Erythroblast (primary cell): Measurements from ENCODE around the gene PSMD5.
A peak's percentile ranks its signal among the peaks of the same experiment; 100 is the strongest.

Source experiments
- DNase-seq, 2 experiments: peaks; one replicate each; lab custom pipeline; 2025; lab: John Stamatoyannopoulos, UW
- GATA1 ChIP-seq: IDR thresholded peaks from 2 replicates; pipeline ENCODE4 v1.6.1; 2011; ENCODE audit warnings: low read depth, mild to moderate bottlenecking, control low read depth, low read length, moderate library complexity
- POLR2A ChIP-seq: IDR thresholded peaks from 2 replicates; pipeline ENCODE4 v1.6.1; 2011; ENCODE audit warnings: mild to moderate bottlenecking, low read length

Gene PSMD5

GRCh38 chr9:120832807-120833206, 9.9 kb downstream of the PSMD5 start:
- TF ChIP-seq POLR2A (no peak), GATA1 (no peak)
- no peak for DNase-seq

DNA sequence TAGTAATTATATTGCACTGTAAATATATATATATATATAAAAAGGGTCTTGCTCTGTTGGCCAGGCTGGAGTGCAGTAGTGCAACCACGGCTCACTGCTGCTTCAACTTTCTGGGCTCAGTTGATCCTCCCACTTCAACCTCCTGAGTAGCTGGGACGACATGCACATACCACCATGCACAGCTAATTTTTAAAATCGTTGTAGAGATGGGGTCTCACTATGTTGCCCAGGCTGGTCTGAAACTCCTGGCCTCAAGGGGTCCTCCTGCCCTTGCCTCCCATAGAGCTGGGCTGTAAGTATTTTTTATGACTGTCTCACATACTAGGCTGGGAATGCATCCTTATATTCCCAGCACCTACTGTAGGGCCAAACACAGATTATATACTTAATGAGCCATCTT, 11.9 kb downstream of the PSMD5 start:
- TF ChIP-seq GATA1 = no peak
- no peak for TF ChIP-seq POLR2A
- no peak for DNase-seq

GRCh38 chr9:120830151-120830550, 12.6 kb downstream of the PSMD5 start:
- TF ChIP-seq GATA1 (no peak), POLR2A (no peak)
- DNase-seq = no peak

GRCh38 chr9:120829650-120830049, 13.1 kb downstream of the PSMD5 start:
- no peak for TF ChIP-seq POLR2A
- TF ChIP-seq GATA1 = no peak

DNA sequence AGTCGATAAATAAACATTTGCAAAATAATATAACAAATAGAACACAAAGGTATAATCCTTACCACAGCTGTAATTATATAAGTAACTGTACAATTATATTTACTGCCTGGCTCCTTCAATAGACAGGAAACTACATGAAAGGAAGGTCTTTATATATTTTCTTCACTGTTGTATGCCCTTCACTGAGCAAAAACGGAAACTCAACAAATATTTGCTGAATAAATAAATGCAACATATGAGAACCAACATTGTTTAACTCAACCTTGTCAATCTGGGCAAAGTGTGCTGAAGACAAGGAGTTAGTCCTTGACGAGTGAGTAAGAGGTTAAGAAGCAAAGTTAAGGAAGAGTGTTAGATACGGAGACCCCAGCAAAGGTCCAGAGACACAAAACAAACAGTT, 22.6 kb downstream of the PSMD5 start:
- no peak for DNase-seq
- TF ChIP-seq POLR2A (no peak), GATA1 (no peak)

More at GRCh38 chr9:120829650-120830049, 13.1 kb downstream of the PSMD5 start:
- DNase-seq = no peak

DNA sequence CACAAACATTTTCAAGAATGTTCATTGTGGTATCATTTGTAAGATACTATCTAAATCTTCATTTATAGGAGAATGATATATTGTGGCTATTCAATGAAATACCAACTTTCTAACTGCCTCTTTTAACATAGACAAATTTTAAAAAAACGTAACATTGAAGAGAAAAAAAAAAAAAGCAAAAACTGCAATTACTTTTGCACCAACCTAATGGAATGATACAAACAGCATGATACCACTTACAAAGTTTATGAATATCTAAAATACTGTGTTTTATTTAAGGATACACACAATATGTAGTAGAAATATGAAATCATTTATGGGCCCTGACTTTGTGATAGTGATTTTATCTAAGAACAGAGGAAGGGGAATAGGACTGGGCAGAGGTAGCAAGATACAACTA, 24.1 kb downstream of the PSMD5 start:
- TF ChIP-seq POLR2A (no peak), GATA1 (no peak)
- DNase-seq = no peak

DNA sequence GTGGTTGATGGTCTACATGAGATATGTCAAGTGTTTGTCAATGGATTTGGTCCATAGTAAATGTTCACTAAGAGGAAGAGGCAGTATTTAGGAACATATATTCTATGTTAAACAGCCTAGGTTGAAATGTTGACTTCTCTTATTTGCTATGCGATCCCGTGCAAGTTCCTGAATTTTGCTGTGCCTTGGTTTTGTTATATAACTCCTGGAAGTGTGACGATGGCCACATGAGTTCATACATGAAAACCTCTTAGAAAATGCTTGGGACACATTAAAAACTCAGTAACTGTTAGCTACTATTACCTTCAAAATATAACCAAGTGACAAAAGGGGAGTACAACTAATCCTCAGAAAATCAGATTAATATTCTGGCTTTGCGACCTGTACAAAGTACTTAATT, 27.6 kb downstream of the PSMD5 start:
- no peak for DNase-seq
- TF ChIP-seq POLR2A (no peak), GATA1 (no peak)

DNA sequence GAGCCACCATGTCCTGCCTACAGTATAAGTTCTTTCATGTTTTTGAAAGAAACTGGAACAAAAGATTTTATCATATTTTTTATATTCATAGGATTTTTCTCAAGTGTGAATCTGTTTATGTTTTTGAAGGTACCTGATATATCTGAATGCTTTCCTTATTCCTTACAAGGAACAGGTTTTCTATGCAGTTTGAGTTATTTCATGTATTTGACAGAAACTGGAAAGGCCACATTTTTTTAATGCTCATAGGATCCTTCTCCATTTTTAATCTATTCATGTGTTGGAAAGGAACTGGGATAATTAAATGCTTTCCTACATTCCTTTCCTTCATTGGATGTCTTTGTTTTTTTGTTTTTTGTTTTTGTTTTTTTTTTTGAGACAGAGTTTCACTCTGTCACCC, 33.8 kb downstream of the PSMD5 start:
- DNase-seq = no peak
- TF ChIP-seq GATA1 (no peak), POLR2A (no peak)

DNA sequence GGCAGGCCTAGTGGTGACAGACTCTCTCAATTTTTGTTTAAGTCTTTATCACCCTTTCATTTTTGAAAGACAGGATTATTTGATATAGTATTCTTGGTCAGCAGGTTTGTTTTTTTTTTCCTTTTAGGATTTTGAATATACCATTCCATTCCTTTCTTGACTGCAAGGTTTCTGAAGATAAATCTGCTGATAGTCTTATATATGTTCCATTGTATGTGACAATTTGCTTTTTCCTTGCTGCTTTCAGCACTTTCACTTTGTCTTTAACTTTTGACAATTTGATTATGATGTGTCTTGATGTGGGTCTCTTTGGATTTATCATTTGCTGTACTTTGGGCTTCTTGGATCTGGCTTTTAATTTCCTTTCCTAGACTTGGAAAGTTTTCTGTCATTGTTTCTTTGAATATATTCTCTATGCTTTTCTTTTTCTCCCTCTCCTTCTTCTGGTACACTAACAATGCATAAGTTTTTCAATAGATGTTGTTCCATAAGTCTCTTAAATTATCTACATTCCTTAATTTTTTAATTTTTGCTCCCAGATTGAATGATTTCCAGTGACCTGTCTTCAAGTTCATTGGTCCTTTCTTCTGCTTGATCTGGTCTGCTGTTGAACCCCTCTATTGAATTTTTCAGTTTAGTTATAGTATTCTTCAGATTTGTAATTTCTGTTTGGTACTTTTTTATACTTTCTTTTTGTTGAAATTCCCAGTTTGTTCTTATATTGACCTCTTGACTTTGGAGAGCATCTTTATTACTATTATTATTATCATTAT, 34.9 kb downstream of the PSMD5 start:
- no peak for TF ChIP-seq POLR2A
- no peak for TF ChIP-seq GATA1
- DNase-seq = no peak

DNA sequence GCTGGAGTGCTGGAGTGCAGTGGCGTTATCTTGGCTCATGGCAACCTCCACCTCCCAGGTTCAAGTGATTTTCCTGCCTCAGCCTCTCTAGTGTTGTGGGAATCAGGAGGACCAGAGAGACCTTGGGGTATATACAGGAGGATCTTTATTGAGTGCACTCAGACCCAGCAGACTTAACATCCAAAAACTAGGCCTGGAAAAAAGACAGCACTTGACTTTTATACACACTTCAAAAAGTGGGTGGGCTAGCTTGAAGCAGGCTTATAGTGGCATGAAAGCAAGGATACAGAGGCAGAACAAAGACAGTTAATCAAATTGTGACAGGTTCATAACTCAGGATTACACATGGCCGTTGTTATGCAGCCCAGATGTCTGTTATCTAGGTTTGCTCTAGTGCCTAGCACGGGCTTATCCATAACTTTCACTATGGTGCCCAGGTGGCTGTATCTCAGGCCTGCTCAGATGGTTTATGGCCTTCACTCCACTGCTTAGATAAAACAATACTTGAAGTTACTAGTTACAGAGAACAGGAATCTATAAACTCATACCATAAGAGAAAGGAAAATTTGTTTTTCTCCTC, 37.8 kb downstream of the PSMD5 start:
- DNase-seq = peak in 1 of 2 experiments; percentile 13

GRCh38 chr9:120801441-120801840, 41.3 kb downstream of the PSMD5 start:
- no peak for DNase-seq
- TF ChIP-seq POLR2A (no peak), GATA1 (no peak)

DNA sequence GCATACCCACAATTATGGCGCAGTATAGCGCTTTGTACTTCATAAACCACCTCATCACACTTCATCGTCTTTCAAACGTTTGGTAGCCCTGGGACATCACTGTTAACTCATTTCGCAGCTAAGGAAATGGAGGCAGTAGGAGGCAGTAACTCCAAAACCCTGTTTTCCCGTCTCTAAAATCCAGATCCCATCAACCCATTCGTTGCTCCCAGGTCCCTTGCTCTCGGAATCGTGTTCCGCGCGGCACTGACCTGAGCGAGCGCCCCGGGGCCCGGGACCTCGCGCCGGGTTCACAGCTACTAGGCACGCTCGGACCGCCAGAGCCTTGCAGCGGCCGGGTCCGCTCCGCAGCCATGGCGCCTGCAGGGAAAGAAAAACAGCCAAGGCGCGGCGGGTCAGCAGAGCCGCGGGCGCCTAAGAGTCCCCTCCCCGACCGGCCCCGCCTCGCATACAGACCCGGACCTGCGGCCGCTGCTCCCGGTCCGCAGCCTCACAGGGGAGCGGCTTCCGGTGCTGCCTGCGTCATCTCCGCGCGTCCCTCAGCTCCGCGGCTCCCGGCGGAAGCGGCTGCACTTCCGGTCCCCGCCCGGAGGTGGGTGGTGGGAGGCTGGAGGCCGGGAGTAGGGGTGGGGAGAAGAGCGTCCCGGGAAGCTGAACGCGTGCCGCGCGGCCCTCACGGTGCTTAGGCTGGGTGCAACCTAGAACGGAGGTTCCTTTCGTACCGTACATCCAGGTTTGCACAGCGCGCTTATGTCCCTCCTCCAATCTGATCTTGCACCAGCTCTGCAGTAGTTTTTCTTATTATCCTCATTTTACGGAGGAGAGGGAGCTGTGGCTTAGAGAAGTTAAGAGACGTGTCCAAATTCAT, 49.6 kb downstream of the PSMD5 start, which contains the start of gene FBXW2:
TSS of gene FBXW2 (minus strand) at position 519 of the 868 bp plus-strand sequence. CDS start 5,158 bp downstream, outside the sequence.
- peak; percentile 95 for DNase-seq
- no peak for TF ChIP-seq GATA1
- TF ChIP-seq POLR2A = peak; percentile 97

- TF ChIP-seq GATA1 = no peak
- TF ChIP-seq POLR2A = no peak
- DNase-seq = no peak
Measured at GRCh38 chr9:120791161-120791560, 51.6 kb downstream of the PSMD5 start.

- TF ChIP-seq GATA1 (no peak), POLR2A (no peak)
- no peak for DNase-seq
Measured at GRCh38 chr9:120787933-120788332, 54.8 kb downstream of the PSMD5 start.
